K562 (cell line): ENCODE results near the gene NT5DC1. TPM values are rescaled to one million over a fixed set of nuclear protein-coding genes. Genes with fewer than 3 reads are reported as not detected.

Experiments used
- ATAC-seq: fragments of 200-7000 bp; cut with Tn5 transposase; 3 replicates; pipeline ENCODE4 v1.9.1; 2020; ENCODE audit warnings: moderate library complexity
- BruUV-seq: library from RNA; stranded (reverse); fragments of 400-500 nt; replicated peaks from 2 replicates; lab custom pipeline; 2021; lab: Mats Ljungman, UMichigan
- CTCF ChIA-PET: fragments of 300-600 bp; formaldehyde crosslinking; extraction: SDS; loops from one replicate; lab custom pipeline; 2021; ENCODE audit warnings: low intra/inter-chr PET ratio; lab: Yijun Ruan, JAX
- POLR2A ChIA-PET: fragments of 300-600, 350-650 bp; sonication (Branson Sonifier 250); formaldehyde crosslinking; extraction: SDS; loops from one replicate; lab custom pipeline; 2021; ENCODE audit warnings: antibody characterized with exemption, inconsistent platforms; lab: Yijun Ruan, JAX
- DNase-seq, 4 experiments: peaks; one replicate each; pipeline versions ENCODE4 v3.0.0 to v3.0.0-alpha.2; 2011 to 2018; ENCODE audit warnings: low spot score in 3 of 4, mixed read lengths in 3 of 4; ENCODE audit errors: extremely low read depth in 1 of 4
- FAIRE-seq: peaks from 2 replicates; lab custom pipeline; 2011; peaks lifted over from hg19 to GRCh38; lab: Jason Lieb, UNC
- H2AFZ ChIP-seq: 2 replicates; pipeline ENCODE4 v1.6.0; 2011; ENCODE audit warnings: low read depth, low read length, control low read depth, inconsistent platforms
- H3K27ac ChIP-seq: fragments of 200-600 bp; 3 replicates; pipeline ENCODE4 v1.8.0; 2011; ENCODE audit warnings: low read depth, mild to moderate bottlenecking, control low read depth, inconsistent platforms, low read length, moderate library complexity, mixed read lengths; ENCODE audit errors: extremely low read depth
- H3K27me3 ChIP-seq, 2 experiments: fragments of 300-600 bp in 1 of 2; 2 replicates in 1 of 2; 3 replicates in 1 of 2; pipeline versions ENCODE4 v1.6.0 to v1.8.0; 2011; ENCODE audit warnings: inconsistent platforms in 2 of 2, low read length in 2 of 2, mild to moderate bottlenecking in 1 of 2, mixed read lengths in 1 of 2, moderate library complexity in 1 of 2; ENCODE audit not compliant: control insufficient read depth in 2 of 2, insufficient read depth in 2 of 2
- H3K36me3 ChIP-seq: fragments of 300-600 bp; 3 replicates; pipeline ENCODE4 v1.8.0; 2011; ENCODE audit warnings: mild to moderate bottlenecking, low read length, inconsistent platforms; ENCODE audit not compliant: control insufficient read depth, insufficient read depth
- H3K4me1 ChIP-seq, 2 experiments: fragments of 200-600 bp in 1 of 2; replicated peaks in 1 of 2; 2 replicates in 1 of 2; 3 replicates in 1 of 2; pipeline versions ENCODE4 v1.5.1 to v1.8.0; 2011; ENCODE audit warnings: inconsistent platforms in 2 of 2, low read length in 2 of 2, mild to moderate bottlenecking in 1 of 2, mixed read lengths in 1 of 2, moderate library complexity in 1 of 2; ENCODE audit not compliant: control insufficient read depth in 2 of 2, insufficient read depth in 2 of 2
- H3K4me2 ChIP-seq: 2 replicates; pipeline ENCODE4 v1.6.1; 2011; ENCODE audit warnings: low read length, control low read depth, inconsistent platforms, mixed read lengths; ENCODE audit not compliant: insufficient read depth
- H3K4me3 ChIP-seq: fragments of 200-600 bp; sonication (generic), shearing (Covaris generic); 2 replicates; pipeline ENCODE4 v1.5.1; 2016; ENCODE audit warnings: control low read depth, inconsistent platforms
- H3K79me2 ChIP-seq: fragments of 200-600 bp; 3 replicates; pipeline ENCODE4 v1.8.0; 2011; ENCODE audit warnings: low read length, inconsistent platforms; ENCODE audit not compliant: control insufficient read depth, insufficient read depth
- H3K9ac ChIP-seq, 2 experiments: 2 replicates each; pipeline versions ENCODE4 v1.6.0 to v1.6.1; 2011; ENCODE audit warnings: low read depth in 2 of 2, low read length in 2 of 2, control low read depth in 1 of 2, inconsistent platforms in 1 of 2, mild to moderate bottlenecking in 1 of 2, mixed read lengths in 1 of 2; ENCODE audit not compliant: insufficient read depth in 1 of 2
- H3K9me1 ChIP-seq: one replicate; pipeline ENCODE4 v1.6.0; 2011; ENCODE audit warnings: inconsistent platforms, mild to moderate bottlenecking, low read length, moderate library complexity; ENCODE audit not compliant: control insufficient read depth, insufficient read depth
- H3K9me3 ChIP-seq: replicated peaks from 2 replicates; pipeline ENCODE4 v1.5.1; 2011; ENCODE audit warnings: low read depth, low read length, inconsistent platforms; ENCODE audit not compliant: control insufficient read depth, insufficient read depth
- H4K20me1 ChIP-seq: replicated peaks from 2 replicates; pipeline ENCODE4 v1.6.1; 2011; ENCODE audit warnings: low read length, inconsistent platforms, mixed read lengths; ENCODE audit not compliant: control insufficient read depth, insufficient read depth
- CEBPG ChIP-seq, 3 experiments: fragments of 200-800 bp in 1 of 3; sonication (Bioruptor generic) in 1 of 3; sonication (generic) in 1 of 3; formaldehyde crosslinking in 1 of 3; IDR thresholded peaks in 2 of 3; conservative IDR thresholded peaks in 1 of 3; 2 replicates each; pipeline versions ENCODE4 v1.6.1 to v1.8.0; 2016 to 2022; ENCODE audit warnings: missing compliant biosample characterization in 2 of 3, missing genetic modification characterization in 2 of 3, mild to moderate bottlenecking in 1 of 3, missing genetic modification reagents in 1 of 3
- FOS ChIP-seq: IDR thresholded peaks from 3 replicates; pipeline ENCODE4 v1.6.1; 2011; ENCODE audit not compliant: insufficient read length; ENCODE audit errors: extremely low read depth
- KAT7 ChIP-seq: sonication (generic); formaldehyde crosslinking; IDR thresholded peaks from 2 replicates; pipeline ENCODE4 v1.8.0; 2022; ENCODE audit warnings: missing genetic modification reagents, mild to moderate bottlenecking, borderline replicate concordance
- PTTG1 ChIP-seq: fragments of 450-650 bp; IDR thresholded peaks from 2 replicates; pipeline ENCODE4 v1.6.1; 2016; ENCODE audit warnings: low read depth, mild to moderate bottlenecking, missing genetic modification characterization, missing compliant biosample characterization
- SMAD2 ChIP-seq: fragments of 150-350 bp; IDR thresholded peaks from 2 replicates; pipeline ENCODE4 v1.6.1; 2014; ENCODE audit warnings: low read depth, mild to moderate bottlenecking, low read length
- SMARCA5 ChIP-seq: fragments of 450-650 bp; IDR thresholded peaks from 2 replicates; pipeline ENCODE4 v1.6.1; 2016
- SNIP1 ChIP-seq: fragments of 450-650 bp; IDR thresholded peaks from 2 replicates; pipeline ENCODE4 v1.7.1; 2017; ENCODE audit warnings: low read depth, mild to moderate bottlenecking
- TFAM ChIP-seq: fragments of 250-450 bp; sonication (Bioruptor Pico); conservative IDR thresholded peaks from 2 replicates; pipeline ENCODE4 v1.5.0; 2021; ENCODE audit warnings: mild to moderate bottlenecking, moderate library complexity
- ZKSCAN1 ChIP-seq: fragments of 150-350 bp; IDR thresholded peaks from 2 replicates; pipeline ENCODE4 v1.6.1; 2016; ENCODE audit warnings: low read depth, low read length
- ZNF253 ChIP-seq: fragments of 250-450 bp; sonication (Bioruptor Pico); conservative IDR thresholded peaks from 2 replicates; pipeline ENCODE4 v1.6.1; 2021; ENCODE audit warnings: mild to moderate bottlenecking
- ZNF354B ChIP-seq: fragments of 250-450 bp; sonication (Bioruptor Pico); IDR thresholded peaks from 2 replicates; pipeline ENCODE4 v1.4.0; 2020
- ZZZ3 ChIP-seq: fragments of 450-650 bp; IDR thresholded peaks from 2 replicates; pipeline ENCODE4 v1.6.1; 2016; ENCODE audit warnings: antibody characterized with exemption, mild to moderate bottlenecking, moderate library complexity
- WGBS: fragments of 100-300 bp; shearing (Covaris generic); methylation state at CpG from one replicate; pipeline ENCODE4 v1.1.6; 2016; ENCODE audit warnings: low coverage, mixed read lengths; ENCODE audit not compliant: insufficient coverage; ENCODE audit errors: missing lambda C conversion rate; 5-methylcytosine and 5-hydroxymethylcytosine counted together
- in situ Hi-C: fragments of 300-500 bp; cut with MboI; formaldehyde crosslinking; loops from 4 replicates; pipeline ENCODE4 v1.15.0; 2018; ENCODE audit warnings: inconsistent platforms, mixed read lengths
- intact Hi-C: fragments of 100-400 bp; cut with micrococcal nuclease; formaldehyde crosslinking; loops from 2 replicates; pipeline ENCODE4 v1.14.2; 2022
- polyA plus RNA-seq, 8 experiments: library from polyadenylated mRNA; depleted of rRNA in 4 of 8; stranded (reverse) in 5 of 8; unstranded in 3 of 8; fragments of >200 nt; fragmentation: Nextera tagmentation in 2 of 8; fragmentation: Illumina TruSeq in 1 of 8; extraction: Ambion mirVana in 2 of 8; extraction: Trizol in 1 of 8; gene quantifications; 2 replicates each; pipeline versions ENCODE4 v1.2.1 to v1.2.3, GENCODE V29; 2011 to 2014; ENCODE audit warnings: inconsistent platforms in 1 of 8, missing spikeins in 1 of 8
- total RNA-seq, 7 experiments: library from RNA; depleted of rRNA in 6 of 7; stranded (reverse); fragments of >200 nt in 6 of 7; fragmentation: Illumina TruSeq in 2 of 7; extraction: Trizol in 2 of 7; gene quantifications; 2 replicates each; pipeline versions ENCODE4 v1.2.1 to v1.2.3, GENCODE V29; 2011 to 2021; ENCODE audit warnings: low replicate concordance in 1 of 7
- TF ChIP-seq, protein P1 (sequence below): sonication (generic); formaldehyde crosslinking; IDR thresholded peaks from 2 replicates; pipeline ENCODE4 v1.8.0; 2022; ENCODE audit warnings: mild to moderate bottlenecking, low read depth, missing genetic modification reagents
- TF ChIP-seq, protein P2 (sequence below), 3 experiments: fragments of 200-800 bp in 1 of 3; fragments of 250-450 bp in 1 of 3; fragments of 450-650 bp in 1 of 3; sonication (Bioruptor Pico) in 1 of 3; sonication (Bioruptor generic) in 1 of 3; formaldehyde crosslinking in 1 of 3; IDR thresholded peaks; 2 replicates each; pipeline versions ENCODE4 v1.6.1 to v1.8.0; 2016 to 2022; ENCODE audit warnings: mild to moderate bottlenecking in 2 of 3, missing genetic modification characterization in 2 of 3, missing compliant biosample characterization in 1 of 3, moderate library complexity in 1 of 3
- TF ChIP-seq, protein P3 (sequence below), 2 experiments: fragments of 450-650 bp in 1 of 2; sonication (generic) in 1 of 2; formaldehyde crosslinking; conservative IDR thresholded peaks; 2 replicates each; pipeline versions ENCODE4 v1.4.0 to v1.8.1; 2020 to 2022; ENCODE audit warnings: mild to moderate bottlenecking in 1 of 2, missing genetic modification reagents in 1 of 2
- TF ChIP-seq, protein P4 (sequence below): IDR thresholded peaks from 2 replicates; pipeline ENCODE4 v1.6.1; 2011; ENCODE audit not compliant: insufficient read length; ENCODE audit errors: extremely low read depth

NT5DC1 gene
- total and polyA plus RNA-seq, 9 of the 15 experiments (the other 6 are each of a cell fraction or from before 2014, with no cell fraction given) = 4.9 to 28.5 (median 16.3) TPM

DNA sequence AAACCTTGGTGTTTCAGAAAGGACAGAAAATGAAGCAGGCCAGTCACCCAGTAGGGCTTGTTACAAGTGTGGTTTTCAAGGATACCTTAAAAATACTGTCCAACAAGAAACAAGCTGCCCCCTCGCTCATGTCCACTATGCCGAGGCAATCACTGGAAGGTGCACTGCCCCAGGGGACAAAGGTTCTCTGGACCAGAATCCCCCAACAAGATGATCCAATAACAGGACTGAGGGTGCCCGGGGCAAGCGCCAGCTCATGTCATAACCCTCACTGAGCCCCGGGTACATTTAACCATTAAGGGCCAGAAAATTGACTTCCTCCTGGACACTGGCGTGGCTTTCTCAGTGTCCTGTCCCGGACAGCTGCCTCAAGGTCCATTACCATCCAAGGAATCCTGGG lies 6.6 kb upstream of the NT5DC1 start:
- no peaks in the 10 kb centered on the region for H3K36me3 ChIP-seq
- H3K9ac ChIP-seq = no peak overlapping the region
- H3K9me3 ChIP-seq = peaks cover 9% of the 10 kb centered on the region
- FAIRE-seq (no peak), DNase-seq (no peak), ATAC-seq (no peak)
- no peaks in the 10 kb centered on the region; a peak in 1 of 5 replicates for H3K4me1 ChIP-seq
- in situ Hi-C loops = no loop called here
- POLR2A ChIA-PET = no interaction called here
- no peaks in the 10 kb centered on the region for H3K79me2 ChIP-seq
- no peak overlapping the region for H3K27ac ChIP-seq
- CTCF ChIA-PET = no interaction called here
- BruUV-seq = no TSS peak
- no peaks in the 10 kb centered on the region for H3K27me3 ChIP-seq
- intact Hi-C loops = no loop called here
- no peak overlapping the region for H3K4me3 ChIP-seq
- H4K20me1 ChIP-seq = no peaks in the 10 kb centered on the region
- 21% methylated on average over 7 of the region's 7 CpGs for WGBS
- H3K4me2 ChIP-seq = no peak overlapping the region
- no peak overlapping the region for H2AFZ ChIP-seq
- H3K9me1 ChIP-seq = no peaks in the 10 kb centered on the region
- TF ChIP-seq ZZZ3 (no peak), SMARCA5 (no peak), CEBPG (CRISPR knock-in tag; IDR thresholded peaks at IDR 0.05) (no peak), CEBPG (tag; conservative IDR thresholded peaks at IDR 0.05 in 1 of 2, IDR thresholded peaks at IDR 0.05 in 1 of 2) (no peak), FOS (no peak), SMAD2 (no peak), KAT7 (no peak), TFAM (no peak), ZNF354B (CRISPR knock-in tag) (no peak), ZKSCAN1 (no peak), PTTG1 (tag) (no peak), SNIP1 (no peak), ZNF253 (no peak)
- TF ChIP-seq, protein P1, sequence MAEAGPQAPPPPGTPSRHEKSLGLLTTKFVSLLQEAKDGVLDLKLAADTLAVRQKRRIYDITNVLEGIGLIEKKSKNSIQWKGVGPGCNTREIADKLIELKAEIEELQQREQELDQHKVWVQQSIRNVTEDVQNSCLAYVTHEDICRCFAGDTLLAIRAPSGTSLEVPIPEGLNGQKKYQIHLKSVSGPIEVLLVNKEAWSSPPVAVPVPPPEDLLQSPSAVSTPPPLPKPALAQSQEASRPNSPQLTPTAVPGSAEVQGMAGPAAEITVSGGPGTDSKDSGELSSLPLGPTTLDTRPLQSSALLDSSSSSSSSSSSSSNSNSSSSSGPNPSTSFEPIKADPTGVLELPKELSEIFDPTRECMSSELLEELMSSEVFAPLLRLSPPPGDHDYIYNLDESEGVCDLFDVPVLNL (CRISPR knock-in tag) = no peak
- TF ChIP-seq, protein P2, sequence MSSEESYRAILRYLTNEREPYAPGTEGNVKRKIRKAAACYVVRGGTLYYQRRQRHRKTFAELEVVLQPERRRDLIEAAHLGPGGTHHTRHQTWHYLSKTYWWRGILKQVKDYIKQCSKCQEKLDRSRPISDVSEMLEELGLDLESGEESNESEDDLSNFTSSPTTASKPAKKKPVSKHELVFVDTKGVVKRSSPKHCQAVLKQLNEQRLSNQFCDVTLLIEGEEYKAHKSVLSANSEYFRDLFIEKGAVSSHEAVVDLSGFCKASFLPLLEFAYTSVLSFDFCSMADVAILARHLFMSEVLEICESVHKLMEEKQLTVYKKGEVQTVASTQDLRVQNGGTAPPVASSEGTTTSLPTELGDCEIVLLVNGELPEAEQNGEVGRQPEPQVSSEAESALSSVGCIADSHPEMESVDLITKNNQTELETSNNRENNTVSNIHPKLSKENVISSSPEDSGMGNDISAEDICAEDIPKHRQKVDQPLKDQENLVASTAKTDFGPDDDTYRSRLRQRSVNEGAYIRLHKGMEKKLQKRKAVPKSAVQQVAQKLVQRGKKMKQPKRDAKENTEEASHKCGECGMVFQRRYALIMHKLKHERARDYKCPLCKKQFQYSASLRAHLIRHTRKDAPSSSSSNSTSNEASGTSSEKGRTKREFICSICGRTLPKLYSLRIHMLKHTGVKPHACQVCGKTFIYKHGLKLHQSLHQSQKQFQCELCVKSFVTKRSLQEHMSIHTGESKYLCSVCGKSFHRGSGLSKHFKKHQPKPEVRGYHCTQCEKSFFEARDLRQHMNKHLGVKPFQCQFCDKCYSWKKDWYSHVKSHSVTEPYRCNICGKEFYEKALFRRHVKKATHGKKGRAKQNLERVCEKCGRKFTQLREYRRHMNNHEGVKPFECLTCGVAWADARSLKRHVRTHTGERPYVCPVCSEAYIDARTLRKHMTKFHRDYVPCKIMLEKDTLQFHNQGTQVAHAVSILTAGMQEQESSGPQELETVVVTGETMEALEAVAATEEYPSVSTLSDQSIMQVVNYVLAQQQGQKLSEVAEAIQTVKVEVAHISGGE (CRISPR knock-in tag; IDR thresholded peaks at IDR 0.05) = no peak
- TF ChIP-seq, protein P3, sequence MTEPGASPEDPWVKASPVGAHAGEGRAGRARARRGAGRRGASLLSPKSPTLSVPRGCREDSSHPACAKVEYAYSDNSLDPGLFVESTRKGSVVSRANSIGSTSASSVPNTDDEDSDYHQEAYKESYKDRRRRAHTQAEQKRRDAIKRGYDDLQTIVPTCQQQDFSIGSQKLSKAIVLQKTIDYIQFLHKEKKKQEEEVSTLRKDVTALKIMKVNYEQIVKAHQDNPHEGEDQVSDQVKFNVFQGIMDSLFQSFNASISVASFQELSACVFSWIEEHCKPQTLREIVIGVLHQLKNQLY (CRISPR knock-in tag; conservative IDR thresholded peaks at IDR 0.05) = no peak
- TF ChIP-seq, protein P4, sequence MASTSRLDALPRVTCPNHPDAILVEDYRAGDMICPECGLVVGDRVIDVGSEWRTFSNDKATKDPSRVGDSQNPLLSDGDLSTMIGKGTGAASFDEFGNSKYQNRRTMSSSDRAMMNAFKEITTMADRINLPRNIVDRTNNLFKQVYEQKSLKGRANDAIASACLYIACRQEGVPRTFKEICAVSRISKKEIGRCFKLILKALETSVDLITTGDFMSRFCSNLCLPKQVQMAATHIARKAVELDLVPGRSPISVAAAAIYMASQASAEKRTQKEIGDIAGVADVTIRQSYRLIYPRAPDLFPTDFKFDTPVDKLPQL = no peak
